ENCODE data around the gene FAM222B.
"Not testable (repeated sequence)": the region's sequence is repeated elsewhere in the genome, so short reads cannot be mapped to it uniquely, and the experiment has no call there.

FAM222B gene

GRCh38 chr17:28740406-28741357, 101.9 kb downstream of the FAM222B start:
- H3K27ac ChIP-seq: peak overlapping the region; percentile 99
- no peak for TF ChIP-seq CTCF (conservative IDR thresholded peaks at IDR 0.05)

GRCh38 chr17:28738680-28739384, 103.8 kb downstream of the FAM222B start:
- no peak overlapping the region; the same call in 1 of the 2 replicates for H3K27ac ChIP-seq

GRCh38 chr17:28737770-28738679, 104.6 kb downstream of the FAM222B start:
- no peak for TF ChIP-seq CTCF (conservative IDR thresholded peaks at IDR 0.05)
- no peak overlapping the region; the same call in 1 of the 2 replicates for H3K27ac ChIP-seq

More at GRCh38 chr17:28738680-28739384, 103.8 kb downstream of the FAM222B start:
- no peak for TF ChIP-seq CTCF (conservative IDR thresholded peaks at IDR 0.05)

- H3K27ac ChIP-seq: no peak overlapping the region
- TF ChIP-seq CTCF (conservative IDR thresholded peaks at IDR 0.05): no peak
Observed at GRCh38 chr17:28737316-28737715, 105.3 kb downstream of the FAM222B start.

GRCh38 chr17:28735913-28736769, 106.4 kb downstream of the FAM222B start:
- not testable (repeated sequence) for H3K27ac ChIP-seq

GRCh38 chr17:28735242-28735722, 107.3 kb downstream of the FAM222B start:
- TF ChIP-seq CTCF (conservative IDR thresholded peaks at IDR 0.05): no peak

More at GRCh38 chr17:28735242-28735722, 107.3 kb downstream of the FAM222B start:
- H3K27ac ChIP-seq: no peak overlapping the region
